IMR-90 (cell line): ENCODE measurements around the gene PAX3. TPM values are rescaled to one million over a fixed set of nuclear protein-coding genes. Genes with fewer than 3 reads are reported as not detected.

Source experiments
- ATAC-seq: fragments of 200-7000 bp; cut with Tn5 transposase; 2 replicates; pipeline ENCODE4 v1.9.1; 2020; ENCODE audit warnings: low read depth, mild to moderate bottlenecking, moderate library complexity
- BruUV-seq: library from RNA; stranded (reverse); fragments of 400-500 nt; replicated peaks from 2 replicates; lab custom pipeline; 2021; lab: Mats Ljungman, UMichigan
- CTCF ChIA-PET: fragments of 300-600 bp; formaldehyde crosslinking; extraction: SDS; loops from one replicate; lab custom pipeline; 2021; ENCODE audit warnings: antibody characterized with exemption; lab: Yijun Ruan, JAX
- POLR2A ChIA-PET: fragments of 300-600 bp; sonication (Branson Sonifier 250); formaldehyde crosslinking; loops from one replicate; lab custom pipeline; 2022; ENCODE audit warnings: antibody characterized with exemption; ENCODE audit not compliant: unreplicated experiment; lab: Charles Lee
- DNase-seq: peaks from one replicate; pipeline ENCODE4 v3.0.0; 2013
- H2AFZ ChIP-seq: replicated peaks from 2 replicates; pipeline ENCODE3; 2013; ENCODE audit warnings: low read length, mild to moderate bottlenecking; ENCODE audit not compliant: poor library complexity
- H2AK5ac ChIP-seq: 2 replicates; pipeline ENCODE4 v1.6.1; 2013; ENCODE audit warnings: low read depth, low read length, inconsistent platforms
- H2AK9ac ChIP-seq: replicated peaks from 2 replicates; pipeline ENCODE3; 2013; ENCODE audit warnings: mild to moderate bottlenecking, low read depth, low read length, moderate library complexity; ENCODE audit not compliant: poor library complexity
- H2BK120ac ChIP-seq: 2 replicates; pipeline ENCODE4 v1.6.1; 2013; ENCODE audit warnings: low read depth, low read length, inconsistent platforms
- H2BK15ac ChIP-seq: 3 replicates; pipeline ENCODE4 v1.6.1; 2013; ENCODE audit warnings: low read depth, low read length, inconsistent platforms
- H2BK20ac ChIP-seq: 2 replicates; pipeline ENCODE4 v1.6.1; 2013; ENCODE audit warnings: low read depth, mild to moderate bottlenecking, inconsistent platforms, low read length, moderate library complexity
- H2BK5ac ChIP-seq: 2 replicates; pipeline ENCODE4 v1.6.1; 2013; ENCODE audit warnings: mild to moderate bottlenecking, low read depth, low read length, inconsistent platforms; ENCODE audit not compliant: poor library complexity, severe bottlenecking
- H3K14ac ChIP-seq: replicated peaks from 2 replicates; pipeline ENCODE4 v1.6.1; 2013; ENCODE audit warnings: low read depth, low read length, inconsistent platforms
- H3K18ac ChIP-seq: 2 replicates; pipeline ENCODE4 v1.6.1; 2013; ENCODE audit warnings: low read depth, low read length, control low read depth
- H3K23ac ChIP-seq: 2 replicates; pipeline ENCODE4 v1.6.1; 2013; ENCODE audit warnings: low read depth, low read length, inconsistent platforms
- H3K27ac ChIP-seq: 2 replicates; pipeline ENCODE4 v1.5.1; 2013; ENCODE audit warnings: mild to moderate bottlenecking, control low read depth, low read length; ENCODE audit not compliant: insufficient read depth
- H3K27me3 ChIP-seq: 2 replicates; pipeline ENCODE4 v1.6.1; 2013; ENCODE audit warnings: low read length; ENCODE audit not compliant: control insufficient read depth, insufficient read depth
- H3K36me3 ChIP-seq: 2 replicates; pipeline ENCODE4 v1.6.1; 2013; ENCODE audit warnings: low read length, mixed read lengths; ENCODE audit not compliant: control insufficient read depth, insufficient read depth
- H3K4ac ChIP-seq: 2 replicates; pipeline ENCODE4 v1.6.1; 2013; ENCODE audit warnings: low read depth, low read length, inconsistent platforms
- H3K4me1 ChIP-seq: 2 replicates; pipeline ENCODE4 v1.6.1; 2013; ENCODE audit warnings: low read length, mixed read lengths; ENCODE audit not compliant: control insufficient read depth, insufficient read depth
- H3K4me2 ChIP-seq: 2 replicates; pipeline ENCODE4 v1.6.1; 2013; ENCODE audit warnings: low read depth, mild to moderate bottlenecking, control low read depth, low read length, moderate library complexity
- H3K4me3 ChIP-seq: 2 replicates; pipeline ENCODE4 v1.5.1; 2013; ENCODE audit warnings: low read depth, mild to moderate bottlenecking, control low read depth, low read length, moderate library complexity; ENCODE audit not compliant: insufficient read depth
- H3K56ac ChIP-seq: 2 replicates; pipeline ENCODE4 v1.6.1; 2013; ENCODE audit warnings: low read length, inconsistent platforms; ENCODE audit not compliant: insufficient read depth; ENCODE audit errors: extremely low read depth
- H3K79me1 ChIP-seq, 2 experiments: 2 replicates each; pipeline ENCODE4 v1.6.1; 2013; ENCODE audit warnings: low read length in 2 of 2, inconsistent platforms in 1 of 2, low read depth in 1 of 2
- H3K9ac ChIP-seq: 2 replicates; pipeline ENCODE4 v1.6.1; 2013; ENCODE audit warnings: low read depth, low read length, control low read depth
- H3K9me1 ChIP-seq: 2 replicates; pipeline ENCODE4 v1.6.1; 2013; ENCODE audit warnings: low read length, inconsistent platforms; ENCODE audit not compliant: insufficient read depth
- H3K9me3 ChIP-seq: 2 replicates; pipeline ENCODE4 v1.6.1; 2013; ENCODE audit warnings: low read length; ENCODE audit not compliant: control insufficient read depth, insufficient read depth
- H4K20me1 ChIP-seq: 2 replicates; pipeline ENCODE4 v1.6.1; 2013; ENCODE audit warnings: low read length, inconsistent platforms; ENCODE audit not compliant: insufficient read depth
- H4K5ac ChIP-seq: 2 replicates; pipeline ENCODE4 v1.6.1; 2013; ENCODE audit warnings: mild to moderate bottlenecking, low read depth, low read length, control low read depth
- H4K8ac ChIP-seq, 2 experiments: 2 replicates each; pipeline ENCODE4 v1.6.1; 2013; ENCODE audit warnings: low read depth in 2 of 2, low read length in 2 of 2, control low read depth in 1 of 2, inconsistent platforms in 1 of 2
- H4K91ac ChIP-seq: 2 replicates; pipeline ENCODE4 v1.6.1; 2013; ENCODE audit warnings: low read depth, low read length, inconsistent platforms; ENCODE audit not compliant: insufficient read depth
- POLR2A ChIP-seq: IDR thresholded peaks from 2 replicates; pipeline ENCODE4 v1.6.1; 2012; ENCODE audit warnings: mild to moderate bottlenecking, low read depth, low read length
- WGBS, 2 experiments: methylation state at CpG; one replicate each; pipeline versions ENCODE4 v1.1.5 to v1.1.7; 2013; ENCODE audit warnings: missing lambda C conversion rate in 2 of 2; ENCODE audit not compliant: insufficient read length in 1 of 2; ENCODE audit errors: extremely low coverage in 2 of 2; 5-methylcytosine and 5-hydroxymethylcytosine counted together
- dilution Hi-C: fragments of 300-500 bp; cut with HindIII; formaldehyde crosslinking; loops from one replicate; pipeline ENCODE4 v1.14.3; 2018; ENCODE audit warnings: low sequenced_read_pairs; ENCODE audit not compliant: unreplicated experiment
- in situ Hi-C: fragments of 300-500 bp; cut with MboI; formaldehyde crosslinking; loops from 3 replicates; pipeline ENCODE4 v1.14.3; 2019; ENCODE audit warnings: low sequenced_read_pairs, inconsistent platforms, mixed read lengths
- intact Hi-C: fragments of 100-400 bp; cut with micrococcal nuclease; formaldehyde crosslinking; loops from 2 replicates; pipeline ENCODE4 v1.10.0; 2022
- polyA plus RNA-seq, 3 experiments: library from polyadenylated mRNA; depleted of rRNA; stranded (reverse); fragments of >200 nt; gene quantifications; 2 replicates each; pipeline ENCODE4 v1.2.3, GENCODE V29; 2012; ENCODE audit warnings: low replicate concordance in 1 of 3
- total RNA-seq: library from RNA; depleted of rRNA; stranded (reverse); fragments of >200 nt; gene quantifications from 2 replicates; pipeline ENCODE4 v1.2.3, GENCODE V29; 2012

PAX3 gene
- total and polyA plus RNA-seq, 2 of the 4 experiments (the other 2 are of a cell fraction): not detected

- no peak overlapping the region for H2BK120ac ChIP-seq
- H3K14ac ChIP-seq: no peak overlapping the region
- H3K4me2 ChIP-seq: no peak overlapping the region
- no peak overlapping the region for H2BK20ac ChIP-seq
- CTCF ChIA-PET: no interaction called here
- H2AK5ac ChIP-seq: no peak overlapping the region
- intact Hi-C loops (no loop called here), in situ Hi-C loops (no loop called here), dilution Hi-C loops (no loop called here)
- H2AK9ac ChIP-seq: no peak overlapping the region
- H2BK15ac ChIP-seq: no peak overlapping the region
- no peak overlapping the region for H3K4me3 ChIP-seq
- no peaks in the 10 kb centered on the region for H3K27me3 ChIP-seq
- DNase-seq (no peak), ATAC-seq (no peak)
- H2BK5ac ChIP-seq: no peak overlapping the region
- H3K56ac ChIP-seq: no peak overlapping the region
- no peaks in the 10 kb centered on the region for H3K9me1 ChIP-seq
- H3K27ac ChIP-seq: no peak overlapping the region
- no peaks in the 10 kb centered on the region for H4K20me1 ChIP-seq
- POLR2A ChIA-PET: no interaction called here
- no CpG with 5 or more reads among the region's 8 CpGs for WGBS, 2 experiments
- no TSS peak for BruUV-seq
- no peaks in the 10 kb centered on the region for H3K79me1 ChIP-seq
- no peaks in the 10 kb centered on the region for H3K9me3 ChIP-seq
- no peak overlapping the region for H4K91ac ChIP-seq
- no peak overlapping the region for H4K5ac ChIP-seq
- no peak overlapping the region for H4K8ac ChIP-seq
- H3K23ac ChIP-seq: no peak overlapping the region
- H2AFZ ChIP-seq: no peak overlapping the region
- H3K4me1 ChIP-seq: no peaks in the 10 kb centered on the region
- no peak overlapping the region for H3K18ac ChIP-seq
- no peak overlapping the region for H3K4ac ChIP-seq
- TF ChIP-seq POLR2A: no peak
- H3K9ac ChIP-seq: no peak overlapping the region
- no peaks in the 10 kb centered on the region for H3K36me3 ChIP-seq
Measured at GRCh38 chr2:222256250-222256649, 42.5 kb downstream of the PAX3 start.
